Smooth muscle cell of the coronary artery (primary cell): ENCODE results near the gene SPANXN3. TPM values are rescaled to one million over a fixed set of nuclear protein-coding genes. Genes with fewer than 3 reads are reported as not detected.

ENCODE experiments used
- total RNA-seq: library from RNA; depleted of rRNA; stranded (reverse); fragments of >200 nt; gene quantifications from 2 replicates; pipeline ENCODE4 v1.2.3, GENCODE V29; 2014; ENCODE audit warnings: low replicate concordance

Gene SPANXN3, protein sequence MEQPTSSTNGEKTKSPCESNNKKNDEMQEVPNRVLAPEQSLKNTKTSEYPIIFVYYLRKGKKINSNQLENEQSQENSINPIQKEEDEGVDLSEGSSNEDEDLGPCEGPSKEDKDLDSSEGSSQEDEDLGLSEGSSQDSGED
- not detected in 2 replicates for total RNA-seq

DNA sequence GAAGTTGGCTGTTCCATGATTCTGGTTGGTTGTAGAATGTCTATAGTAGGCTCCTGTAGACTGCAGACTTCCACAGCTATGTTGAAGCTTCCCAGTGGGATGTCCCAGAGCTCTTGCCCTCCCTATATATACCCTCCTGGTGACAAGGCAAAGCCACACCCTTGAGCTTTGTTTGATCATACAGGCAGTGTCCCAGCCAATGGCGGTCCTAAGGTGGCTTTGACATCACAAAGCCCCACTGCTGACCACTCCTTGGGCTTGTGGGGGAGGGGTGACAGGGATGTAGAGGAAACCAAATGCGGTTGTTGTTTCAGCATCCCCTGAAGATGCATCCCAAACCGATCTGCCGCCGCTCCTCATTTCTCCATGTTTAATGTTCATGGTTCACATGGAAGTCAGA lies at the start of gene SPANXN3:
SPANXN3 (minus strand) TSS at position 101 of the 400 bp plus-strand sequence; CDS start at position 17, 84 bp downstream.

Other genes with a start within 250 kb of the SPANXN3 start
- 0.15 and 1.3 TPM in 2 replicates for gene SLITRK4, start 118.6 kb upstream of the SPANXN3 start, total RNA-seq
- not detected in 2 replicates for gene SPANXN2, start 203.3 kb upstream of the SPANXN3 start, total RNA-seq